K562 (cell line): ENCODE measurements around the gene TCF4.

Experiments used
- CTCF ChIP-seq, 3 experiments: IDR thresholded peaks in 2 of 3; conservative IDR thresholded peaks in 1 of 3; 2 replicates each; pipeline ENCODE4 v1.5.1; 2011 to 2012; ENCODE audit warnings: low read length in 3 of 3, mild to moderate bottlenecking in 3 of 3, control low read depth in 2 of 3, improper control_type of control experiment in 1 of 3, inconsistent platforms in 1 of 3, low read depth in 1 of 3, mixed read lengths in 1 of 3, moderate library complexity in 1 of 3; ENCODE audit not compliant: insufficient read depth in 2 of 3
- KAT8 ChIP-seq: fragments of 450-650 bp; IDR thresholded peaks from 2 replicates; pipeline ENCODE4 v1.6.1; 2016; ENCODE audit warnings: low read depth, mild to moderate bottlenecking
- MAFK ChIP-seq: IDR thresholded peaks from 2 replicates; pipeline ENCODE4 v1.6.1; 2011; ENCODE audit warnings: low read length, improper control_type of control experiment
- MEF2A ChIP-seq: IDR thresholded peaks from 2 replicates; pipeline ENCODE4 v1.6.1; 2011; ENCODE audit warnings: low read depth, mild to moderate bottlenecking, low read length, moderate library complexity; ENCODE audit not compliant: control insufficient read depth
- POLR2AphosphoS5 ChIP-seq: IDR thresholded peaks from 2 replicates; pipeline ENCODE4 v1.6.1; 2011; ENCODE audit warnings: mild to moderate bottlenecking, low read depth, low read length, moderate library complexity; ENCODE audit not compliant: control insufficient read depth, insufficient read depth
- TF ChIP-seq, protein P1 (sequence below), 2 experiments: IDR thresholded peaks in 1 of 2; conservative IDR thresholded peaks in 1 of 2; 2 replicates each; pipeline ENCODE4 v1.6.1; 2016; ENCODE audit warnings: low read depth in 2 of 2, mild to moderate bottlenecking in 1 of 2, missing compliant biosample characterization in 1 of 2, missing genetic modification characterization in 1 of 2, moderate library complexity in 1 of 2

- no peak for TF ChIP-seq POLR2AphosphoS5
- no peak for TF ChIP-seq KAT8
- no peak for TF ChIP-seq MEF2A
- TF ChIP-seq, protein P1, sequence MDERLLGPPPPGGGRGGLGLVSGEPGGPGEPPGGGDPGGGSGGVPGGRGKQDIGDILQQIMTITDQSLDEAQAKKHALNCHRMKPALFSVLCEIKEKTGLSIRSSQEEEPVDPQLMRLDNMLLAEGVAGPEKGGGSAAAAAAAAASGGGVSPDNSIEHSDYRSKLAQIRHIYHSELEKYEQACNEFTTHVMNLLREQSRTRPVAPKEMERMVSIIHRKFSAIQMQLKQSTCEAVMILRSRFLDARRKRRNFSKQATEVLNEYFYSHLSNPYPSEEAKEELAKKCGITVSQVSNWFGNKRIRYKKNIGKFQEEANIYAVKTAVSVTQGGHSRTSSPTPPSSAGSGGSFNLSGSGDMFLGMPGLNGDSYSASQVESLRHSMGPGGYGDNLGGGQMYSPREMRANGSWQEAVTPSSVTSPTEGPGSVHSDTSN (CRISPR knock-in tag; IDR thresholded peaks at IDR 0.05; ENCODE audit: low read depth): no peak
- TF ChIP-seq, protein P1 (tag; conservative IDR thresholded peaks at IDR 0.05; ENCODE audit: low read depth): no peak
- TF ChIP-seq MAFK: no peak
- TF ChIP-seq CTCF (IDR thresholded peaks at IDR 0.05 in 2 of 3, conservative IDR thresholded peaks at IDR 0.05 in 1 of 3; ENCODE audit: insufficient read depth in 2 of 3, low read depth in 1 of 3, low read length in 3 of 3): no peak
Observed at GRCh38 chr18:55296115-55296514, 291.9 kb downstream of the TCF4 start.
